H1 (cell line): ENCODE data around the gene XAGE3.
"Not testable (repeated sequence)": the region's sequence is repeated elsewhere in the genome, so short reads cannot be mapped to it uniquely, and the experiment has no call there.

ENCODE experiments used
- CREB1 ChIP-seq: IDR thresholded peaks from 2 replicates; pipeline ENCODE4 v1.6.1; 2012; ENCODE audit warnings: inconsistent platforms
- JUN ChIP-seq: IDR thresholded peaks from 2 replicates; pipeline ENCODE4 v1.6.1; 2011; ENCODE audit warnings: low read depth, mild to moderate bottlenecking, improper control_type of control experiment, low read length
- TAF1 ChIP-seq: IDR thresholded peaks from 2 replicates; pipeline ENCODE4 v1.6.1; 2011; ENCODE audit warnings: mild to moderate bottlenecking, low read depth, low read length

DNA sequence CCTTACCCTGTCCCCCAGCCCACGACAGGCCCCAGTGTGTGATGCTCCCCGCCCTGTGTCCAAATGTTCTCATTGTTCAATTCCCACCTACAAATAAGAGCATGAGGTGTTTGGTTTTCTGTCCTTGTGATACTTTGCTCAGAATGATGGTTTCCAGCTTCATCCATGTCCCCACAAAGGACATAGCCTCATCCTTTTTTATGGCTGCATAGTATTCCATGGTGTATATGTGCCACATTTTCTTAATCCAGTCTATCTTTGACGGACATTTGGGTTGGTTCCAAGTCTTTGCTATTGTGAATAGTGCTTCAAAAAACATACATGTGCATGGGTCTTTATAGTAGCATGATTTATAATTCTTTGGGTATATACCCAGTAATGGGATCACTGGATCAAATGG, 24.3 kb downstream of the XAGE3 start:
- TF ChIP-seq TAF1, JUN, CREB1: not testable (repeated sequence)
